ENCODE measurements around the gene TOPBP1. TPM values are rescaled to one million over a fixed set of nuclear protein-coding genes. Genes with fewer than 3 reads are reported as not detected.
"Not testable (repeated sequence)": the region's sequence is repeated elsewhere in the genome, so short reads cannot be mapped to it uniquely, and the experiment has no call there.

The TOPBP1 gene
- total RNA-seq, 4 donors from 2014 or later, result 15.6 to 29.1 (median 17.5) TPM

GRCh38 chr3:133692759-133693158, 31.0 kb upstream of the TOPBP1 start:
- H3K27me3 ChIP-seq, result no peaks in the 10 kb centered on the region
- no peak overlapping the region for H3K27ac ChIP-seq (replicated peaks in 1 of 4)
- H3K4me3 ChIP-seq, result no peak overlapping the region
- H3K36me3 ChIP-seq, result no peaks in the 10 kb centered on the region
- H3K4me1 ChIP-seq, result no peaks in the 10 kb centered on the region
- 80% methylated on average over 1 of the region's 4 CpGs for WGBS
- no peaks in the 10 kb centered on the region for H3K9me3 ChIP-seq
- intact Hi-C loops (cut with DNase I), result no loop called here
- TF ChIP-seq CTCF (IDR thresholded peaks at IDR 0.05) (no peak), POLR2AphosphoS5 (IDR thresholded peaks at IDR 0.05) (no peak), POLR2A (IDR thresholded peaks at IDR 0.05; ENCODE audit: low read depth) (no peak), EP300 (IDR thresholded peaks at IDR 0.05) (no peak)
- no peak for DNase-seq (ENCODE audit: extremely low spot score)

DNA sequence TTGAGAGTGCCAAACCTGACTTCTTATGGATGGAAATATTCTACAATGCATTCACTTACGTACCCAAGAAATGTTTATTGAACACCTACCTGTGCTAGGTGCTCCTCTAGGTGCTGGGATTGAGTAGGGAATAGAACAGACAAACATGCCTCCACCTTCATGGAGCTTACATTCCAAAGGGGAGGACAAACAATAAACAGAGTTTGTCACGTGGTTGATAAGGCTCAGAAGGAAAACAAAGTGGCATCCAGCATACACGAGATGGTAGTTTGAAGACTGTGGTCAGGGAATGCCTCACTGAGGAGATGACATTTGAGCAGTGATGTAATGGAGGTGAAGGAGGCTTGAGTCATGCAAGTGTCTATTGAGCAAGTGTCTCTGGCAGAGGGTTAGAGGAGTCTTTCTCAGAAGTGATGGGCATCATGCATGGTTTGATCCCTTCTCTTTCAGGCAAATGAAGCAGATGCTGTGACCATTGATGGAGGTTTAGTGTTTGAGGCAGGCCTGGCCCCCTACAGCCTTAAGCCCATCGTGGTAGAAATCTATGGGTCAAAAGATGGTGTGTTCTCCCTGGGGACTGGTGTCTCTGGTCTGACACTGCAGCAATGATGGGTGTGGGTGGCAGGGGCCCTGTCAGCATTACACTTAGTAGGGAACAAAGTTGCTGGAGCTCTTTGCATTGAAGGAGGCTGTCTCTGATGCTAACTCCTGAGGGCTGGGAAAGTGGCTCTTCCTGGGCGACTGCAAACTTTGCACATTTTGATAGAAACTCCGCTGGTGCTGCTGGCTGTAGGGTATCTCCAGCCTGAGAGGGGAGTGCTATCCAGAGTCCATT, 29.7 kb upstream of the TOPBP1 start:
- no peaks in the 10 kb centered on the region for H3K36me3 ChIP-seq
- no peaks in the 10 kb centered on the region for H3K9me3 ChIP-seq
- no peaks in the 10 kb centered on the region for H3K27me3 ChIP-seq
- DNase-seq (ENCODE audit: extremely low spot score), result no peak
- H3K27ac ChIP-seq (replicated peaks in 1 of 4), result no peak overlapping the region
- H3K4me1 ChIP-seq, result no peaks in the 10 kb centered on the region
- TF ChIP-seq POLR2A (IDR thresholded peaks at IDR 0.05; ENCODE audit: low read depth), result no peak
- no peak for TF ChIP-seq EP300 (IDR thresholded peaks at IDR 0.05)
- TF ChIP-seq CTCF (IDR thresholded peaks at IDR 0.05), result no peak
- TF ChIP-seq POLR2AphosphoS5 (IDR thresholded peaks at IDR 0.05), result no peak
- 69% methylated on average over 6 of the region's 6 CpGs for WGBS
- intact Hi-C loops (cut with DNase I), result no loop called here
- H3K4me3 ChIP-seq, result no peak overlapping the region

- Histone ChIP-seq H3K27me3 (peaks cover 0 to 36% (median 12%) of the 10 kb centered on the region in 4 donors), H3K4me1 (peaks cover 0 to 22% (median 14%) of the 10 kb centered on the region in 4 donors)
- 98% methylated on average over 2 of the region's 2 CpGs for WGBS
- H3K27ac ChIP-seq (replicated peaks in 1 of 4); H3K36me3 ChIP-seq; H3K4me3 ChIP-seq; H3K9me3 ChIP-seq; intact Hi-C loops (cut with DNase I); DNase-seq (ENCODE audit: extremely low spot score): not testable (repeated sequence)
These were observed 16.3 kb upstream of the TOPBP1 start for GRCh38 chr3:133677993-133678392.

GRCh38 chr3:133676336-133677118, 14.8 kb upstream of the TOPBP1 start:
- Histone ChIP-seq H3K4me3 (no peak overlapping the region), H3K27me3 (peaks cover 0 to 38% (median 12%) of the 10 kb centered on the region in 4 donors), H3K36me3 (no peaks in the 10 kb centered on the region), H3K27ac (replicated peaks in 1 of 4) (no peak overlapping the region), H3K9me3 (no peaks in the 10 kb centered on the region), H3K4me1 (peaks cover 0 to 22% (median 14%) of the 10 kb centered on the region in 4 donors)
- WGBS, result 32% methylated on average over 10 of the region's 11 CpGs
- intact Hi-C loops (cut with DNase I), result no loop called here
- TF ChIP-seq CTCF (IDR thresholded peaks at IDR 0.05) (no peak), POLR2A (IDR thresholded peaks at IDR 0.05; ENCODE audit: low read depth) (no peak), EP300 (IDR thresholded peaks at IDR 0.05) (no peak), POLR2AphosphoS5 (IDR thresholded peaks at IDR 0.05) (no peak)
- DNase-seq (ENCODE audit: extremely low spot score), result no peak

GRCh38 chr3:133675631-133676335, 14.0 kb upstream of the TOPBP1 start:
- Histone ChIP-seq H3K4me1 (peaks cover 0 to 22% (median 14%) of the 10 kb centered on the region in 4 donors), H3K9me3 (no peaks in the 10 kb centered on the region), H3K4me3 (no peak overlapping the region), H3K27ac (replicated peaks in 1 of 4) (no peak overlapping the region), H3K27me3 (peaks cover 0 to 38% (median 12%) of the 10 kb centered on the region in 4 donors), H3K36me3 (no peaks in the 10 kb centered on the region)
- intact Hi-C loops (cut with DNase I), result no loop called here
- WGBS, result 58% methylated on average over 6 of the region's 6 CpGs
- TF ChIP-seq EP300 (IDR thresholded peaks at IDR 0.05), result no peak
- no peak for TF ChIP-seq POLR2A (IDR thresholded peaks at IDR 0.05; ENCODE audit: low read depth)
- TF ChIP-seq POLR2AphosphoS5 (IDR thresholded peaks at IDR 0.05), result no peak
- no peak for TF ChIP-seq CTCF (IDR thresholded peaks at IDR 0.05)
- DNase-seq (ENCODE audit: extremely low spot score), result no peak

Measured in esophagus muscularis mucosa (tissue), 4 donors.